Pulmonary artery endothelial cell (primary cell): Measurements from ENCODE around the gene DBF4B. TPM values are rescaled to one million over a fixed set of nuclear protein-coding genes. Genes with fewer than 3 reads are reported as not detected.
"Not testable (repeated sequence)": the region's sequence is repeated elsewhere in the genome, so short reads cannot be mapped to it uniquely, and the experiment has no call there.

Source experiments
- DNase-seq: peaks from one replicate; pipeline ENCODE4 v3.0.0-alpha.2; 2011; ENCODE audit warnings: low read depth, low spot score
- total RNA-seq: library from RNA; depleted of rRNA; stranded (reverse); fragments of >200 nt; gene quantifications from 2 replicates; pipeline ENCODE4 v1.2.3, GENCODE V29; 2014

The DBF4B gene
- 4.6 and 8.9 TPM in 2 replicates for total RNA-seq

- peak; percentile 71 for DNase-seq
Observed at GRCh38 chr17:44708401-44709263, at the start of gene DBF4B. TSS of gene DBF4B (plus strand) at chr17:44708665. CDS start at chr17:44708821, 156 bp downstream.

- DNase-seq: no peak
Observed at GRCh38 chr17:44661835-44662234, 46.6 kb upstream of the DBF4B start.

GRCh38 chr17:44663095-44663494 lies 45.4 kb upstream of the DBF4B start:
- DNase-seq: no peak

GRCh38 chr17:44664867-44665266 lies 43.6 kb upstream of the DBF4B start:
- DNase-seq: no peak

- DNase-seq: no peak
Observed at GRCh38 chr17:44666006-44666405, 42.5 kb upstream of the DBF4B start.

- no peak for DNase-seq
Observed at GRCh38 chr17:44672479-44673093, 35.9 kb upstream of the DBF4B start.

GRCh38 chr17:44673893-44674292 lies 34.6 kb upstream of the DBF4B start:
- DNase-seq: no peak

GRCh38 chr17:44677136-44677535 lies 31.3 kb upstream of the DBF4B start:
- DNase-seq: peak; percentile 20

- not testable (repeated sequence) for DNase-seq
Observed at GRCh38 chr17:44683303-44683702, 25.2 kb upstream of the DBF4B start.

- DNase-seq: no peak
Observed at GRCh38 chr17:44687756-44688155, 20.7 kb upstream of the DBF4B start.

GRCh38 chr17:44688200-44688599 lies 20.3 kb upstream of the DBF4B start:
- no peak for DNase-seq

GRCh38 chr17:44688675-44689476 lies 19.6 kb upstream of the DBF4B start:
- no peak for DNase-seq

GRCh38 chr17:44689477-44690217 lies 18.8 kb upstream of the DBF4B start, which contains the start of gene CCDC43:
TSS of gene CCDC43 (minus strand) at chr17:44689776. CDS start at chr17:44689753, 23 bp downstream.
- peak; percentile 74 for DNase-seq

GRCh38 chr17:44690746-44691306 lies 17.6 kb upstream of the DBF4B start:
- not testable (repeated sequence) for DNase-seq

GRCh38 chr17:44693609-44694008 lies 14.9 kb upstream of the DBF4B start:
- DNase-seq: no peak

GRCh38 chr17:44700288-44700687 lies 8.2 kb upstream of the DBF4B start:
- not testable (repeated sequence) for DNase-seq

- no peak for DNase-seq
Observed at GRCh38 chr17:44707755-44708400, 587 bp upstream of the DBF4B start.

- no peak for DNase-seq
Observed at GRCh38 chr17:44719444-44719843, 11.0 kb downstream of the DBF4B start.

- DNase-seq: no peak
Observed at GRCh38 chr17:44722254-44722653, 13.8 kb downstream of the DBF4B start.

- not testable (repeated sequence) for DNase-seq
Observed at GRCh38 chr17:44726121-44726520, 17.7 kb downstream of the DBF4B start.
